ENCODE measurements around the gene TJP3.

The TJP3 gene

DNA sequence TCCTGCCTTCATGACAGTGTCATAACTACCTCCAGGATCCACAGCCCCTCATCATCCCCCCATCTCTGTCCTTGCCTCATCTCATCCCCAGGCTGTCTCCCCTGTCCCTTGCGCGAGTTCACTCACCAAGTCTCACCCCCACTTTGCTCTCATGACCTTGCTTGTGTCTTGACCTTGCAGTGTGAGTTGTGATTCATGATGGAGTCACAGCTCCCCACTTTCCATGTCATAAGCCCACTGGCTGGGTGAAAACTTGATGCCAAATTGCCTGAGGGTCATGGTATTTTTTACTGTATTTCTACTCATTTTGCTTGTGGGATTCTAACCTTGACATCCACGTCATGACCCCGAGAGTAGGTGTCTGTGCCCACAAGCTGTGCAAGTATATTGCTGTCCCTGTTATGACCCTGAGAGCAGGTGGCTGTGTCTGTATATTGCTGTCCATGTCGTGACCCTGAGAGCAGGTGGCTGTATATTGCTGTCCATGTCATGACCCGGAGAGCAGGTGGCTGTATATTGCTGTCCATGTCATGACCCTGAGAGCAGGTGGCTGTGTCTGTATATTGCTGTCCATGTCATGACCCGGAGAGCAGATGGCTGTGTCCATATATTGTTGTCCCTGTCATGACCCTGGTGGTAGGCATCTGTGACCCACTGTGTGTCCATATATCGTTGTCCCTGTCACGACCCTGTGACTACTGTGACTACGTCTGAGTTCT lies 29.5 kb downstream of the TJP3 start:
- WGBS = 93% methylated on average over 10 of the region's 10 CpGs
- no peak overlapping the region for H3K4me3 ChIP-seq (ENCODE audit: low read length)
- H3K27me3 ChIP-seq (ENCODE audit: insufficient read depth, low read length) = no peaks in the 10 kb centered on the region
- no peaks in the 10 kb centered on the region for H3K4me1 ChIP-seq (ENCODE audit: insufficient read depth, low read length)
- no peak overlapping the region for H3K27ac ChIP-seq (ENCODE audit: low read depth, low read length)
- H3K9ac ChIP-seq (ENCODE audit: low read depth, low read length) = no peak overlapping the region
- H3K36me3 ChIP-seq (ENCODE audit: insufficient read depth, low read length) = peaks cover 16% of the 10 kb centered on the region; the same call in 1 of the 2 replicates
- H3K9me3 ChIP-seq (ENCODE audit: insufficient read depth, low read depth, low read length) = no peaks in the 10 kb centered on the region

DNA sequence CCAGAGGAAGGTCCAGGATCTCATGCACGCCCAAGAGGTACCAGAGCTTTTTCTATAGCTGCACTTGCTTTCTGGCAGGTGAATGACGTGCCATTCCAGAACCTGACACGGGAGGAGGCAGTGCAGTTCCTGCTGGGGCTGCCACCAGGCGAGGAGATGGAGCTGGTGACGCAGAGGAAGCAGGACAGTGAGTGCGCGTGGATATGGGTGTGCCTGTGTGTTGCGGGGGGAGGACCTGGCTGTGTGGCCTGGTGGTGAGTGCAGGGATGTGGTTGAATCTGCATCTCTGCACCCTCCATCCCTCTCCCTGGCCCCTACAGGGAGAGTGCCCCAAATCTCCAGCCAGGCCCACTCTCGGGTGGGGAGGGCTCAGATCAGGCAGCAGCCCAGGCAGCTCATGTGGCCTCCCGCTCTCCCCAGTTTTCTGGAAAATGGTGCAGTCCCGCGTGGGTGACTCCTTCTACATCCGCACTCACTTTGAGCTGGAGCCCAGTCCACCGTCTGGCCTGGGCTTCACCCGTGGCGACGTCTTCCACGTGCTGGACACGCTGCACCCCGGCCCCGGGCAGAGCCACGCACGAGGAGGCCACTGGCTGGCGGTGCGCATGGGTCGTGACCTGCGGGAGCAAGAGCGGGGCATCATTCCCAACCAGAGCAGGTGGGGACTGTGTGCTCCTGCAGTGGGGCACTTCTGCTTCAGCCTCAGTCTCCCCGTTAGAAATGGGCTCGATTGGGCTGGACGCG lies 30.5 kb downstream of the TJP3 start:
- peaks cover 16% of the 10 kb centered on the region; the same call in 1 of the 2 replicates for H3K36me3 ChIP-seq (ENCODE audit: insufficient read depth, low read length)

DNA sequence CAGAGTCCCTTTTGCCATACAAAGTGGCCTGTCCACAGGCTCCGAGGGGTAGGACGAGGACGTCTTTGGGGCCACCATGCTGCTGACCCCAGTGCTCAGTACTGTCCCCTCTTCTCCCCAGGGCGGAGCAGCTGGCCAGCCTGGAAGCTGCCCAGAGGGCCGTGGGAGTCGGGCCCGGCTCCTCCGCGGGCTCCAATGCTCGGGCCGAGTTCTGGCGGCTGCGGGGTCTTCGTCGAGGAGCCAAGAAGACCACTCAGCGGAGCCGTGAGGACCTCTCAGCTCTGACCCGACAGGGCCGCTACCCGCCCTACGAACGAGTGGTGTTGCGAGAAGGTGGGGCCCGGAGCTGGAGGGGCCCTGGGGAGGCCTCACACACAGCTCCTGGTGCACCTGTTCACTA lies 32.2 kb downstream of the TJP3 start:
- 96% methylated on average over 24 of the region's 24 CpGs for WGBS
- Histone ChIP-seq H3K4me3 (ENCODE audit: low read length) (no peak overlapping the region), H3K27ac (ENCODE audit: low read depth, low read length) (no peak overlapping the region), H3K9ac (ENCODE audit: low read depth, low read length) (no peak overlapping the region), H3K9me3 (ENCODE audit: insufficient read depth, low read depth, low read length) (no peaks in the 10 kb centered on the region), H3K4me1 (ENCODE audit: insufficient read depth, low read length) (no peaks in the 10 kb centered on the region), H3K36me3 (ENCODE audit: insufficient read depth, low read length) (peaks cover 16% of the 10 kb centered on the region; the same call in 1 of the 2 replicates), H3K27me3 (ENCODE audit: insufficient read depth, low read length) (no peaks in the 10 kb centered on the region)

More for the DNA sequence above, 30.5 kb downstream of the TJP3 start:
- H3K27ac ChIP-seq (ENCODE audit: low read depth, low read length) = no peak overlapping the region
- no peak overlapping the region for H3K9ac ChIP-seq (ENCODE audit: low read depth, low read length)
- no peak overlapping the region for H3K4me3 ChIP-seq (ENCODE audit: low read length)
- WGBS = 94% methylated on average over 31 of the region's 32 CpGs
- no peaks in the 10 kb centered on the region for H3K9me3 ChIP-seq (ENCODE audit: insufficient read depth, low read depth, low read length)
- H3K27me3 ChIP-seq (ENCODE audit: insufficient read depth, low read length) = no peaks in the 10 kb centered on the region
- H3K4me1 ChIP-seq (ENCODE audit: insufficient read depth, low read length) = no peaks in the 10 kb centered on the region

DNA sequence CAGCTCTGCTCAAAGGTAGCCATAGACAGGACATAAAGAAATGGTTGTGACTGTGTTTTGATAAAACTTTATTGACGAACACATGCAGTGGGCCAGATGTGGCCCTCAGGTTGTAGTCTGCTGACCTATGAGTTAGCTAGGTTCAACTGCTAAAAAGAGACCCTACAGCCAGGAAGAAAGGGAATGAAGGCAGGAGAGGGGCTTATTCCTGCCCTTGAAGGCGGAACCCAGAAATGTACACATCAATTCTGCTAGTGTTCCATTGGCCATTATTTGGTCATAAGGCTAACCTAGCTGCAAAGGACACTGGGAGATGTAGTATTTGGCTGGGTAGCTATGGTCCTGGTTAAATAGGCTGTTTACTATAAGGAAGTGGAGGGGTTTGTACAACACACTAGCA lies 35.3 kb downstream of the TJP3 start:
- Histone ChIP-seq H3K9ac (ENCODE audit: low read depth, low read length) (no peak overlapping the region), H3K9me3 (ENCODE audit: insufficient read depth, low read depth, low read length) (no peaks in the 10 kb centered on the region), H3K27me3 (ENCODE audit: insufficient read depth, low read length) (no peaks in the 10 kb centered on the region), H3K4me3 (ENCODE audit: low read length) (no peak overlapping the region), H3K36me3 (ENCODE audit: insufficient read depth, low read length) (no peaks in the 10 kb centered on the region), H3K4me1 (ENCODE audit: insufficient read depth, low read length) (no peaks in the 10 kb centered on the region), H3K27ac (ENCODE audit: low read depth, low read length) (no peak overlapping the region)
- WGBS = 94% methylated on average over 2 of the region's 2 CpGs

DNA sequence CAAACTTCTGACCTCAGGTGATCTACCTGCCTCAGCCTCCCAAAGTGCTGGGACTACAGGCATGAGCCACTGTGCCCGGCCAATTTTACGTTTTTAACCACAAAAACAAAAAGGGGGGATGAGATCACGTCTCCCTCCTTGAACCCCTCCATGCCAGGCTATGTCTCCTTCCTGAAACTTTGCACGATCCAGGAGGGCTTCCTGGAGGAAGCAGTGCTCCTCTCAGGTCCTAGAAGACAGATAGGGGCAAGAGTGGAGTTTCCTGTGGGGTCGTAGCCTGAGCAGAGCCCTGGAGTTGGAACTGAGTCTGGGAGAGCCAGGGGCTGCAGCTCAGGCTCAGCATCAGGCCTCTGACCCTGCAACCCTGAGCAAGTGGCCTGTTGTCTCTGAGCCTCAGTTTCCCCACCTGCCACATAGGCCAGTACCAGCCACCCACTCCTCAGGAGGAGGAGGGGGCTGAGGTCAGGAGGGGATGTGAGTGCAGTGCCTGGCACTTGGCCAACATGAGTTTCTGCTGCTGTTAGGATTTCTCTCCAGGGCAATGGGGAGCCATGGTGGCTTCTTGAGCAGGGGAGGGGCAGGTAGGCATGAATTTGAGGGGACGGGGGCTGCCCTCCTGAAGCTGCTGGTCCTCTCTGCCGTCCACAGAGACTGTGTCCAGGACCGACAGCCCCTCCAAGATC lies 37.3 kb downstream of the TJP3 start:
- no peak overlapping the region for H3K4me3 ChIP-seq (ENCODE audit: low read length)
- no peaks in the 10 kb centered on the region for H3K4me1 ChIP-seq (ENCODE audit: insufficient read depth, low read length)
- H3K36me3 ChIP-seq (ENCODE audit: insufficient read depth, low read length) = peaks cover 13% of the 10 kb centered on the region
- H3K9ac ChIP-seq (ENCODE audit: low read depth, low read length) = no peak overlapping the region
- H3K9me3 ChIP-seq (ENCODE audit: insufficient read depth, low read depth, low read length) = no peaks in the 10 kb centered on the region
- no peak overlapping the region for H3K27ac ChIP-seq (ENCODE audit: low read depth, low read length)
- WGBS = 78% methylated on average over 8 of the region's 8 CpGs
- no peaks in the 10 kb centered on the region for H3K27me3 ChIP-seq (ENCODE audit: insufficient read depth, low read length)

DNA sequence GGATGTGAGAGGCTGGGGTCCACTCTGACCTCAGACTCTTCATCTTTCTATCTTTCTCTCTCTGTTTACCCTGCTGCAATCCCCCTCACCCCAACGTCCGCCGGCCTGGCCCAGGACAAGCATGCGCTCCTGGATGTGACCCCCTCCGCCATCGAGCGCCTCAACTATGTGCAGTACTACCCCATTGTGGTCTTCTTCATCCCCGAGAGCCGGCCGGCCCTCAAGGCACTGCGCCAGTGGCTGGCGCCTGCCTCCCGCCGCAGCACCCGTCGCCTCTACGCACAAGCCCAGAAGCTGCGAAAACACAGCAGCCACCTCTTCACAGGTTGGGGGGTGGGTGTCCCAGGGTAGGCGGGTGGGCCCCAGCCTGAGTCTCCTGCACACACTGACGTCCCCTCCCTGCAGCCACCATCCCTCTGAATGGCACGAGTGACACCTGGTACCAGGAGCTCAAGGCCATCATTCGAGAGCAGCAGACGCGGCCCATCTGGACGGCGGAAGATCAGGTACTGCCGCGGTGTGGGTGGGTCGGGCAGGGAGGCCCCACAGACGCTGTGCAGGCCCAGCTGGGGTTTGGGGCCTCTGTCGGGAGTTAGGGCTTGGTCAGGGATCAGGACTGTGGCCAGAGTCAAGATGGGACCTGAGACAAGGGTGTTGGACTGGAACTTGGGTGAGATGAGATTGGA lies 38.3 kb downstream of the TJP3 start:
- Histone ChIP-seq H3K27me3 (ENCODE audit: insufficient read depth, low read length) (no peaks in the 10 kb centered on the region), H3K4me3 (ENCODE audit: low read length) (no peak overlapping the region), H3K36me3 (ENCODE audit: insufficient read depth, low read length) (peaks cover 19% of the 10 kb centered on the region), H3K4me1 (ENCODE audit: insufficient read depth, low read length) (no peaks in the 10 kb centered on the region), H3K9me3 (ENCODE audit: insufficient read depth, low read depth, low read length) (no peaks in the 10 kb centered on the region), H3K27ac (ENCODE audit: low read depth, low read length) (no peak overlapping the region), H3K9ac (ENCODE audit: low read depth, low read length) (no peak overlapping the region)
- WGBS = 93% methylated on average over 31 of the region's 31 CpGs

DNA sequence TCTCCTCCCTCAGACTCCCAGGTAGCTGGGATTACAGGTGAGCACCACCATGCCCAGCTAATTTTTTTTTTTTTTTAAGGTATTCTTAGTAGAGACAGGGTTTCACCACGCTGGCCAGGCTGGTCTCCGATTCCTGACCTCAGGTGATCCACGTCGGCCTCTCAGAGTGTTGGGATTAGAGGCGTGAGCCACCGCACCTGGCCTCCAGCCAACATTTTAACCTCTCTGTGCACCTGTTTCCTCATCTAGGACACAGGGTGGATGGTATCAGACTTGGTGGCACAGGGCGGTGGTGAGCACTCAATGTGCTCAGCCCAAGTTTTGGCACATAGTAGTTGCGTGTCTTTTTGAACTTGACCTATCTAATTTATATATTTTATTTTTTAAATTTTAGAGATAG lies 40.8 kb downstream of the TJP3 start:
- Histone ChIP-seq H3K4me3 (ENCODE audit: low read length) (no peak overlapping the region), H3K4me1 (ENCODE audit: insufficient read depth, low read length) (no peaks in the 10 kb centered on the region), H3K36me3 (ENCODE audit: insufficient read depth, low read length) (peaks cover 19% of the 10 kb centered on the region), H3K27me3 (ENCODE audit: insufficient read depth, low read length) (no peaks in the 10 kb centered on the region), H3K9ac (ENCODE audit: low read depth, low read length) (no peak overlapping the region), H3K9me3 (ENCODE audit: insufficient read depth, low read depth, low read length) (no peaks in the 10 kb centered on the region), H3K27ac (ENCODE audit: low read depth, low read length) (no peak overlapping the region)
- 98% methylated on average over 7 of the region's 8 CpGs for WGBS

DNA sequence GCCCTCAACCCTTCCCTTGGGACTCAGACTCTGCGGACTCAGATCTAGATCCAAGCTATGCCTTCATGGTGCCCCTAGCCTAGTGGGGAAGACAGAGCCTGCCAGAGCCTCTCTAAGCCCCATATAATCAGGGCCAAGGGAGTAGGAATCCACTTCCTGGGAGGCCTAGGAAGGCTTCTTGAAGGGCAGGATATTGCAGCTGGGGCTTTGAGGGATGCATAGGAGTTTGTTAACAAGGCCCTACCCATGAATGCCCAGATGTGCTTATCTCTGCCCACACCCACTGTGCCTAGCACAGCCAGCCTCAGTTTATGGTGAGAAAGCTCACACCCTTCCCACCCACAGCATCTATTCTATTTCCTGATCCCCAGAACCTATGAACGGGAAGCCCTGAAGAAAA lies 42.0 kb downstream of the TJP3 start:
- Histone ChIP-seq H3K27ac (ENCODE audit: low read depth, low read length) (no peak overlapping the region), H3K9ac (ENCODE audit: low read depth, low read length) (no peak overlapping the region), H3K27me3 (ENCODE audit: insufficient read depth, low read length) (no peaks in the 10 kb centered on the region), H3K9me3 (ENCODE audit: insufficient read depth, low read depth, low read length) (no peaks in the 10 kb centered on the region), H3K4me3 (ENCODE audit: low read length) (no peak overlapping the region), H3K36me3 (ENCODE audit: insufficient read depth, low read length) (peaks cover 19% of the 10 kb centered on the region), H3K4me1 (ENCODE audit: insufficient read depth, low read length) (no peaks in the 10 kb centered on the region)
- 98% methylated on average over 2 of the region's 2 CpGs for WGBS

DNA sequence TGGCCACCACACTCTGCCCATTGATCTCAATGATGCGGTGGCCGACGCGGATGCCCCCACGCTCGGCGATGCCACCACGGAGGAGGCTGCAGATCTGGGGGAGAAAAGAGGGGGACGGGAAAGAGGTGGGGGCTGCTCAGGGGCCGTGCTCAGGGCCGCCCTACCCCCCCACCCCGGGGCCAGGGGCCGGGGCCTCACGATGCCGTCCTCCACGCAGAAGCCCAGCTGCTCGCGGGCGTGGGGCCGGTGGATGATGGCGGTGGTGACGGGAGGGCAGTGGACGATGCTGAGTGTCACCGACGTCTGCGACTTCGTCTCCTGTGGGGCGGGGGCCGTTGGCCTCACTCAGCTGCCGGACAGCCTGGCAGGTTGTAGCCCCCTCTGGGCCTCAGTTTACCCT lies 43.1 kb downstream of the TJP3 start:
- WGBS = 96% methylated on average over 30 of the region's 30 CpGs
- Histone ChIP-seq H3K36me3 (ENCODE audit: insufficient read depth, low read length) (peaks cover 19% of the 10 kb centered on the region), H3K4me1 (ENCODE audit: insufficient read depth, low read length) (no peaks in the 10 kb centered on the region), H3K27ac (ENCODE audit: low read depth, low read length) (no peak overlapping the region), H3K4me3 (ENCODE audit: low read length) (no peak overlapping the region), H3K9me3 (ENCODE audit: insufficient read depth, low read depth, low read length) (no peaks in the 10 kb centered on the region), H3K9ac (ENCODE audit: low read depth, low read length) (no peak overlapping the region), H3K27me3 (ENCODE audit: insufficient read depth, low read length) (no peaks in the 10 kb centered on the region)

DNA sequence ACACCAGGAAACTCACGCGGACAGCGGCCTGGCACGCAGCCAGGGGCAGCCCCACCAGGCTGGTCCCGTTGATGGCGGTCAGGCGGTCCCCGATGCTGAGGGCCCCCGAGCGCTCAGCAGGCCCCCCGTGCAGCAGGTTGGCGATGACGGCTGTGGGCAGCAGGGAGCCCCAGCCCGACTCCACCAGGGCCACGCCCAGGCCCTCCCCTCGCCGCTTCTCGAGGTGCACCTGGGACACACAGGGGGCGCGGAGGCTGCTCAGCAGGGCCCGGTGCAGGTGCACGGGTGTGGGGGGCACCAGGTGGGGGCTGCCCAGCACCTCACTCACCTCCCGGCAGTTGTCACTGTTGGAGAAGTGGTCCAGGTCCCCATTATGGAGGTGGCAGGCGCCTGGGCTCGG lies 44.3 kb downstream of the TJP3 start:
- H3K4me1 ChIP-seq (ENCODE audit: insufficient read depth, low read length) = no peaks in the 10 kb centered on the region
- H3K36me3 ChIP-seq (ENCODE audit: insufficient read depth, low read length) = peaks cover 24% of the 10 kb centered on the region
- H3K27ac ChIP-seq (ENCODE audit: low read depth, low read length) = no peak overlapping the region
- H3K4me3 ChIP-seq (ENCODE audit: low read length) = no peak overlapping the region
- WGBS = 96% methylated on average over 25 of the region's 25 CpGs
- no peaks in the 10 kb centered on the region for H3K27me3 ChIP-seq (ENCODE audit: insufficient read depth, low read length)
- no peak overlapping the region for H3K9ac ChIP-seq (ENCODE audit: low read depth, low read length)
- no peaks in the 10 kb centered on the region for H3K9me3 ChIP-seq (ENCODE audit: insufficient read depth, low read depth, low read length)

Data from HUES64 (cell line).